Panc1 (cell line): ENCODE measurements around the gene OMP. TPM values are rescaled to one million over a fixed set of nuclear protein-coding genes. Genes with fewer than 3 reads are reported as not detected.
A peak's percentile ranks its signal among the peaks of the same experiment; 100 is the strongest.

Source experiments
- ATAC-seq: fragments of 200-7000 bp; cut with Tn5 transposase; 2 replicates; pipeline ENCODE4 v1.9.1; 2020; ENCODE audit warnings: mild to moderate bottlenecking, moderate library complexity
- BruUV-seq: library from RNA; stranded (reverse); fragments of 400-500 nt; replicated peaks from 2 replicates; lab custom pipeline; 2021; lab: Mats Ljungman, UMichigan
- CTCF ChIA-PET: fragments of 300-600 bp; sonication (Branson Sonifier 250); formaldehyde crosslinking; loops from one replicate; lab custom pipeline; 2022; ENCODE audit warnings: antibody characterized with exemption; lab: Charles Lee
- POLR2A ChIA-PET: fragments of 300-600 bp; sonication (Branson Sonifier 250); formaldehyde crosslinking; loops from one replicate; lab custom pipeline; 2022; ENCODE audit warnings: antibody characterized with exemption; lab: Charles Lee
- DNase-seq: peaks from one replicate; pipeline ENCODE4 v3.0.0-alpha.2; 2010; ENCODE audit warnings: low read depth, low spot score
- H3K27ac ChIP-seq: 2 replicates; pipeline ENCODE4 v1.5.1; 2011; ENCODE audit warnings: mild to moderate bottlenecking, low read length, inconsistent platforms
- H3K27me3 ChIP-seq: fragments of 200-500 bp; sonication (Bioruptor generic); 2 replicates; pipeline ENCODE4 v1.6.0; 2014; ENCODE audit warnings: low read length, inconsistent platforms; ENCODE audit not compliant: control insufficient read depth, insufficient read depth
- H3K36me3 ChIP-seq: fragments of 200-500 bp; sonication (Bioruptor generic); 2 replicates; pipeline ENCODE4 v1.5.1; 2014; ENCODE audit warnings: inconsistent platforms, mild to moderate bottlenecking, low read length, moderate library complexity; ENCODE audit not compliant: control insufficient read depth, insufficient read depth
- H3K4me1 ChIP-seq: 2 replicates; pipeline ENCODE4 v1.5.1; 2011; ENCODE audit warnings: inconsistent platforms, mild to moderate bottlenecking, low read length, moderate library complexity; ENCODE audit not compliant: control insufficient read depth, insufficient read depth
- H3K4me3 ChIP-seq, 2 experiments: 2 replicates each; pipeline ENCODE4 v1.5.1; 2011 to 2012; ENCODE audit warnings: low read depth in 2 of 2, low read length in 2 of 2, mild to moderate bottlenecking in 2 of 2, inconsistent platforms in 1 of 2, moderate library complexity in 1 of 2
- H3K9me3 ChIP-seq: fragments of 200-500 bp; sonication (Bioruptor generic); 2 replicates; pipeline ENCODE4 v1.5.1; 2014; ENCODE audit warnings: low read depth, mild to moderate bottlenecking, inconsistent platforms, low read length, moderate library complexity; ENCODE audit not compliant: control insufficient read depth, insufficient read depth
- CTCF ChIP-seq: fragments of 450-650 bp; IDR thresholded peaks from 2 replicates; pipeline ENCODE4 v1.5.1; 2017; ENCODE audit warnings: mild to moderate bottlenecking
- POLR2AphosphoS5 ChIP-seq: IDR thresholded peaks from 2 replicates; pipeline ENCODE4 v1.6.1; 2012; ENCODE audit warnings: mild to moderate bottlenecking, low read depth, low read length, moderate library complexity
- REST ChIP-seq, 2 experiments: IDR thresholded peaks; 2 replicates each; pipeline ENCODE4 v1.6.1; 2011 to 2012; ENCODE audit warnings: low read depth in 2 of 2, control low read depth in 1 of 2, low read length in 1 of 2, mild to moderate bottlenecking in 1 of 2, moderate library complexity in 1 of 2; ENCODE audit not compliant: insufficient read depth in 1 of 2
- SIN3A ChIP-seq: IDR thresholded peaks from 2 replicates; pipeline ENCODE4 v1.6.1; 2012; ENCODE audit warnings: low read depth, mild to moderate bottlenecking, low read length, moderate library complexity, borderline replicate concordance; ENCODE audit not compliant: insufficient read depth
- TCF7L2 ChIP-seq: IDR thresholded peaks from 2 replicates; pipeline ENCODE4 v1.6.1; 2011; ENCODE audit warnings: mild to moderate bottlenecking, low read depth, low read length, inconsistent platforms
- in situ Hi-C: cut with HindIII; loops from 2 replicates; pipeline ENCODE4 v1.10.0; 2016; ENCODE audit warnings: low sequenced_read_pairs, low pct_unique_long_range_greater_than_20kb
- intact Hi-C: fragments of 100-400 bp; cut with micrococcal nuclease; formaldehyde crosslinking; loops from one replicate; pipeline ENCODE4 v1.10.0; 2022; ENCODE audit not compliant: unreplicated experiment
- total RNA-seq: library from RNA; stranded (reverse); gene quantifications from one replicate; pipeline ENCODE4 v1.2.1, GENCODE V29; 2021; ENCODE audit not compliant: unreplicated experiment

OMP gene
- total RNA-seq, 1 experiment from 2014 or later, result 1.5 TPM

GRCh38 chr11:77084581-77085191 lies 18.0 kb upstream of the OMP start:
- CTCF ChIA-PET, result no interaction called here
- intact Hi-C loops (no loop called here), in situ Hi-C loops (no loop called here)
- Histone ChIP-seq H3K4me3 (no peak overlapping the region), H3K27ac (no peak overlapping the region), H3K36me3 (no peaks in the 10 kb centered on the region), H3K27me3 (no peaks in the 10 kb centered on the region), H3K4me1 (peaks cover 7% of the 10 kb centered on the region; the same call in 1 of the 2 replicates), H3K9me3 (no peaks in the 10 kb centered on the region)
- no peak for TF ChIP-seq POLR2AphosphoS5
- no peak for TF ChIP-seq SIN3A
- no peak for TF ChIP-seq CTCF
- no peak for TF ChIP-seq TCF7L2
- TF ChIP-seq REST (IDR thresholded peaks at IDR 0.05; ENCODE audit: insufficient read depth in 1 of 2, low read depth in 2 of 2, low read length in 1 of 2), result no peak
- DNase-seq, result no peak
- POLR2A ChIA-PET, result no interaction called here
- BruUV-seq, result no TSS peak
- ATAC-seq, result peak; percentile 6; the same call in 1 of the 2 replicates

- Histone ChIP-seq H3K27me3 (no peaks in the 10 kb centered on the region), H3K36me3 (no peaks in the 10 kb centered on the region), H3K27ac (no peak overlapping the region), H3K9me3 (no peaks in the 10 kb centered on the region), H3K4me3 (no peak overlapping the region), H3K4me1 (peaks cover 14% of the 10 kb centered on the region; the same call in 1 of the 2 replicates)
- no TSS peak for BruUV-seq
- ATAC-seq (no peak), DNase-seq (no peak)
- POLR2A ChIA-PET, result no interaction called here
- in situ Hi-C loops (no loop called here), intact Hi-C loops (no loop called here)
- CTCF ChIA-PET, result no interaction called here
- TF ChIP-seq TCF7L2 (no peak), REST (IDR thresholded peaks at IDR 0.05; ENCODE audit: insufficient read depth in 1 of 2, low read depth in 2 of 2, low read length in 1 of 2) (no peak), SIN3A (no peak), CTCF (no peak), POLR2AphosphoS5 (no peak)
Observed at GRCh38 chr11:77085652-77086051, 17.0 kb upstream of the OMP start.
